ENCODE results near the gene MSL1. TPM values are rescaled to one million over a fixed set of nuclear protein-coding genes. Genes with fewer than 3 reads are reported as not detected.

The MSL1 gene
- total and polyA plus RNA-seq, 2 of the 13 experiments (the other 11 are each of a cell fraction or from before 2014, with no cell fraction given): 63.8 to 88.5 TPM

DNA sequence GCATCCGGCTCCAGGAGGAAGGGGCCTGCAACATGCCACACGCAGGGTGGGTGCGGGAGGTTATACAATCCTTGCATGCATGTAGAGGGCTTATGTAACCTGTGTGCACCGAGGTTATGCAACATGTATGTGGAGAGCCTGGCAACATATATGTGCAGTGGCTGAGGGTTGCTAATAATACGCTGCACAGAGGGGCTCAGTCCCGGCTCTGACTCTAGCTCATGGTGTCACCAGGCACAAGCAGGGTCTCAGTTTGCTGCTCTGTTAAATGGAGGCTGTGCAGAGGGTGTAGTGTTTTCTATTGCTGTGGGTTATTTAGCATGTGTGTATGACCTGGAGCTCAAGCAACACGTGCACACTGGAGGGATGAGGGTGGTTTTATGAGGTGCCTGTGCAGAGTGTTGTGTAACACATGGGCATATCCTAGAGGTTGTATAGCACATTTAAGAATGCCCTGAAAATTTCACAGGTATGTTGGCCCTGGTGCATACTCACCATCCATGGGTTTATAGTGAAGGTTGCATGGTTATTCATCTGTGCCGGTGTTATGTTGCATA is 45.8 kb upstream of the MSL1 start (continued):
- TF ChIP-seq ZNF253 (CRISPR knock-in tag; IDR thresholded peaks at IDR 0.05; ENCODE audit: borderline replicate concordance) (no peak), XRCC5 (optimal IDR thresholded peaks at IDR 0.05; ENCODE audit: low read length) (no peak), SIN3A (IDR thresholded peaks at IDR 0.05; ENCODE audit: borderline replicate concordance, low read depth, low read length) (no peak), RARG (CRISPR knock-in tag; IDR thresholded peaks at IDR 0.05; ENCODE audit: low read depth) (no peak), ZNF615 (CRISPR knock-in tag; IDR thresholded peaks at IDR 0.05; ENCODE audit: borderline replicate concordance) (no peak), KLF6 (CRISPR knock-in tag; IDR thresholded peaks at IDR 0.05) (no peak), HMGA1 (CRISPR knock-in tag; conservative IDR thresholded peaks at IDR 0.05) (no peak), CEBPG (CRISPR knock-in tag; IDR thresholded peaks at IDR 0.05) (0 out of 2 replicates have a peak, but pooled peaks have one; percentile 6), ETV5 (CRISPR knock-in tag; IDR thresholded peaks at IDR 0.05; ENCODE audit: borderline replicate concordance) (no peak), ZNF605 (CRISPR knock-in tag; IDR thresholded peaks at IDR 0.05) (0 out of 2 replicates have a peak, but pooled peaks have one; percentile 45), ZNF460 (CRISPR knock-in tag; IDR thresholded peaks at IDR 0.05; ENCODE audit: borderline replicate concordance) (no peak), HNRNPLL (IDR thresholded peaks at IDR 0.05; ENCODE audit: low read depth, low read length, poor library complexity, severe bottlenecking) (no peak), MYC (CRISPR knock-in tag; IDR thresholded peaks at IDR 0.05; ENCODE audit: borderline replicate concordance) (no peak), ZBTB7A (CRISPR knock-in tag; IDR thresholded peaks at IDR 0.05) (no peak), HNRNPUL1 (IDR thresholded peaks at IDR 0.05; ENCODE audit: low read depth, low read length) (no peak), FIP1L1 (IDR thresholded peaks at IDR 0.05; ENCODE audit: borderline replicate concordance, insufficient read depth, low read depth, low read length) (no peak), ZNF501 (CRISPR knock-in tag; IDR thresholded peaks at IDR 0.05) (peak; percentile 40; the same call in 1 of the 2 replicates)
- TF ChIP-seq, protein P1, sequence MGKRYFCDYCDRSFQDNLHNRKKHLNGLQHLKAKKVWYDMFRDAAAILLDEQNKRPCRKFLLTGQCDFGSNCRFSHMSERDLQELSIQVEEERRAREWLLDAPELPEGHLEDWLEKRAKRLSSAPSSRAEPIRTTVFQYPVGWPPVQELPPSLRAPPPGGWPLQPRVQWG (CRISPR knock-in tag; IDR thresholded peaks at IDR 0.05; ENCODE audit: borderline replicate concordance, low read depth): no peak
- TF ChIP-seq, protein P2, sequence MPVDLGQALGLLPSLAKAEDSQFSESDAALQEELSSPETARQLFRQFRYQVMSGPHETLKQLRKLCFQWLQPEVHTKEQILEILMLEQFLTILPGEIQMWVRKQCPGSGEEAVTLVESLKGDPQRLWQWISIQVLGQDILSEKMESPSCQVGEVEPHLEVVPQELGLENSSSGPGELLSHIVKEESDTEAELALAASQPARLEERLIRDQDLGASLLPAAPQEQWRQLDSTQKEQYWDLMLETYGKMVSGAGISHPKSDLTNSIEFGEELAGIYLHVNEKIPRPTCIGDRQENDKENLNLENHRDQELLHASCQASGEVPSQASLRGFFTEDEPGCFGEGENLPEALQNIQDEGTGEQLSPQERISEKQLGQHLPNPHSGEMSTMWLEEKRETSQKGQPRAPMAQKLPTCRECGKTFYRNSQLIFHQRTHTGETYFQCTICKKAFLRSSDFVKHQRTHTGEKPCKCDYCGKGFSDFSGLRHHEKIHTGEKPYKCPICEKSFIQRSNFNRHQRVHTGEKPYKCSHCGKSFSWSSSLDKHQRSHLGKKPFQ (CRISPR knock-in tag; IDR thresholded peaks at IDR 0.05; ENCODE audit: insufficient replicate concordance): no peak
- TF ChIP-seq, protein P3, sequence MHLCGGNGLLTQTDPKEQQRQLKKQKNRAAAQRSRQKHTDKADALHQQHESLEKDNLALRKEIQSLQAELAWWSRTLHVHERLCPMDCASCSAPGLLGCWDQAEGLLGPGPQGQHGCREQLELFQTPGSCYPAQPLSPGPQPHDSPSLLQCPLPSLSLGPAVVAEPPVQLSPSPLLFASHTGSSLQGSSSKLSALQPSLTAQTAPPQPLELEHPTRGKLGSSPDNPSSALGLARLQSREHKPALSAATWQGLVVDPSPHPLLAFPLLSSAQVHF (CRISPR knock-in tag; IDR thresholded peaks at IDR 0.05): 0 out of 2 replicates have a peak, but pooled peaks have one; percentile 46
- TF ChIP-seq, protein P4, sequence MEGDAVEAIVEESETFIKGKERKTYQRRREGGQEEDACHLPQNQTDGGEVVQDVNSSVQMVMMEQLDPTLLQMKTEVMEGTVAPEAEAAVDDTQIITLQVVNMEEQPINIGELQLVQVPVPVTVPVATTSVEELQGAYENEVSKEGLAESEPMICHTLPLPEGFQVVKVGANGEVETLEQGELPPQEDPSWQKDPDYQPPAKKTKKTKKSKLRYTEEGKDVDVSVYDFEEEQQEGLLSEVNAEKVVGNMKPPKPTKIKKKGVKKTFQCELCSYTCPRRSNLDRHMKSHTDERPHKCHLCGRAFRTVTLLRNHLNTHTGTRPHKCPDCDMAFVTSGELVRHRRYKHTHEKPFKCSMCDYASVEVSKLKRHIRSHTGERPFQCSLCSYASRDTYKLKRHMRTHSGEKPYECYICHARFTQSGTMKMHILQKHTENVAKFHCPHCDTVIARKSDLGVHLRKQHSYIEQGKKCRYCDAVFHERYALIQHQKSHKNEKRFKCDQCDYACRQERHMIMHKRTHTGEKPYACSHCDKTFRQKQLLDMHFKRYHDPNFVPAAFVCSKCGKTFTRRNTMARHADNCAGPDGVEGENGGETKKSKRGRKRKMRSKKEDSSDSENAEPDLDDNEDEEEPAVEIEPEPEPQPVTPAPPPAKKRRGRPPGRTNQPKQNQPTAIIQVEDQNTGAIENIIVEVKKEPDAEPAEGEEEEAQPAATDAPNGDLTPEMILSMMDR (CRISPR knock-in tag; IDR thresholded peaks at IDR 0.05): no peak
- TF ChIP-seq, protein P5, sequence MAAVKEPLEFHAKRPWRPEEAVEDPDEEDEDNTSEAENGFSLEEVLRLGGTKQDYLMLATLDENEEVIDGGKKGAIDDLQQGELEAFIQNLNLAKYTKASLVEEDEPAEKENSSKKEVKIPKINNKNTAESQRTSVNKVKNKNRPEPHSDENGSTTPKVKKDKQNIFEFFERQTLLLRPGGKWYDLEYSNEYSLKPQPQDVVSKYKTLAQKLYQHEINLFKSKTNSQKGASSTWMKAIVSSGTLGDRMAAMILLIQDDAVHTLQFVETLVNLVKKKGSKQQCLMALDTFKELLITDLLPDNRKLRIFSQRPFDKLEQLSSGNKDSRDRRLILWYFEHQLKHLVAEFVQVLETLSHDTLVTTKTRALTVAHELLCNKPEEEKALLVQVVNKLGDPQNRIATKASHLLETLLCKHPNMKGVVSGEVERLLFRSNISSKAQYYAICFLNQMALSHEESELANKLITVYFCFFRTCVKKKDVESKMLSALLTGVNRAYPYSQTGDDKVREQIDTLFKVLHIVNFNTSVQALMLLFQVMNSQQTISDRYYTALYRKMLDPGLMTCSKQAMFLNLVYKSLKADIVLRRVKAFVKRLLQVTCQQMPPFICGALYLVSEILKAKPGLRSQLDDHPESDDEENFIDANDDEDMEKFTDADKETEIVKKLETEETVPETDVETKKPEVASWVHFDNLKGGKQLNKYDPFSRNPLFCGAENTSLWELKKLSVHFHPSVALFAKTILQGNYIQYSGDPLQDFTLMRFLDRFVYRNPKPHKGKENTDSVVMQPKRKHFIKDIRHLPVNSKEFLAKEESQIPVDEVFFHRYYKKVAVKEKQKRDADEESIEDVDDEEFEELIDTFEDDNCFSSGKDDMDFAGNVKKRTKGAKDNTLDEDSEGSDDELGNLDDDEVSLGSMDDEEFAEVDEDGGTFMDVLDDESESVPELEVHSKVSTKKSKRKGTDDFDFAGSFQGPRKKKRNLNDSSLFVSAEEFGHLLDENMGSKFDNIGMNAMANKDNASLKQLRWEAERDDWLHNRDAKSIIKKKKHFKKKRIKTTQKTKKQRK (IDR thresholded peaks at IDR 0.05; ENCODE audit: low read length): no peak
